Effector memory CD4-positive, alpha-beta T cell (primary cell): ENCODE results near the gene HOXA4.

ENCODE experiments used
- DNase-seq, 3 donors: peaks; one replicate each; pipeline ENCODE4 v3.0.0-alpha.2; 2020
- H3K27ac ChIP-seq: 2 replicates; pipeline ENCODE4 v1.7.0; 2013; ENCODE audit warnings: mild to moderate bottlenecking, low read length, moderate library complexity; ENCODE audit not compliant: insufficient read depth, poor library complexity, severe bottlenecking
- H3K27me3 ChIP-seq: replicated peaks from 2 replicates; pipeline ENCODE4 v1.7.0; 2013; ENCODE audit warnings: mild to moderate bottlenecking, low read length; ENCODE audit not compliant: insufficient read depth, control insufficient read depth, poor library complexity, severe bottlenecking
- H3K36me3 ChIP-seq: 2 replicates; pipeline ENCODE4 v1.7.0; 2013; ENCODE audit warnings: mild to moderate bottlenecking, low read length, moderate library complexity; ENCODE audit not compliant: control insufficient read depth, insufficient read depth
- H3K4me1 ChIP-seq: 2 replicates; pipeline ENCODE4 v1.7.0; 2013; ENCODE audit warnings: low read length, mild to moderate bottlenecking; ENCODE audit not compliant: control insufficient read depth, insufficient read depth, poor library complexity, severe bottlenecking
- H3K4me3 ChIP-seq: 2 replicates; pipeline ENCODE4 v1.7.0; 2013; ENCODE audit warnings: low read length, low read depth, mild to moderate bottlenecking; ENCODE audit not compliant: insufficient read depth, poor library complexity, severe bottlenecking
- H3K9me3 ChIP-seq: 2 replicates; pipeline ENCODE4 v1.7.0; 2013; ENCODE audit warnings: mild to moderate bottlenecking, low read length, moderate library complexity; ENCODE audit not compliant: control insufficient read depth

Gene HOXA4

DNA sequence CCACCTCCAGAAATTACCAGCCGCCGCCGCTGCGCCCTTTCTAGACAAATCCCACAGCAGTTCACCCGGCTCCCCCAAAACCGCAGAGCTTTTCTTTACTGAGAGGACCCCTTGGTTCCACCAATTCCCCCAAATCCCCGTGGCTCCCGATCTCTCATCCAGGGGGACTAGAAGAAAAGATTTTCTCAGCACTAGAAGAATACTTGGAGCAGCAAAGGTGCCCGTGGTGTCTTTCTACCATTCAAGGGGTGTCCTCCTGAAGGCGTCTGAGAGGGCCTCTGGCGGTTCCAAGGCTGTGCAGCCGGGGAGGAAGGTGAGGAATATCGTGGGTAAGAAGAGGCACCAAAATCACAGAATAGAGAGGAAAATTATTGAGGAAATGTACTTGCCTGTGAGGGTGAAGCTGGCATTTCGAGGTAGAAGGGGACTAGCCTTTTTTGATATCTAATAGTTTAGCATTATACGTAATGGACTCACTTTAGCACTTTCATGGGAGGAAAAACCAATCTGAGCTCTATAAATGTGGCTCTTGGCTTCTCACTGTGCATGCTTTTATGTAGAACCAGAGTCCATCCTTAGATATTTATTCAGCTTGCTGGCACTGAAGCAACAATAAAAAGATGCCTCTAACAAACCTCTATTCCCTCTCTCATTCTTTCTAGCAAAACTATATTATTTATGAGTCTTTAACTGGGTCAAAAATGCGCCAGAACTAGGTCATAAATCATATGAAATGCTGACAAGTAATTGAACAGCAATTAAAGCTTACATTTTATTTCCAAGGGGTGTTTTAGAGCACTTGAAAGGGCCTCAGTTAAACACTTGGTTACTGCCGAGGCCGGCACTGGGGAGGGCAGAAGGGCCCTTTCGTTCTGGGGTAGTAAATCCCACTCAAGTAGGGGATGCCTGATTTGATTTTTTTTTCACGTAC is 14.3 kb downstream of the HOXA4 start:
- peaks cover 8% of the 10 kb centered on the region for H3K27me3 ChIP-seq
- no peak for DNase-seq
- no peak overlapping the region for H3K4me3 ChIP-seq
- no peak overlapping the region for H3K27ac ChIP-seq
- H3K9me3 ChIP-seq = no peaks in the 10 kb centered on the region
- H3K36me3 ChIP-seq = no peaks in the 10 kb centered on the region
- no peaks in the 10 kb centered on the region for H3K4me1 ChIP-seq

DNA sequence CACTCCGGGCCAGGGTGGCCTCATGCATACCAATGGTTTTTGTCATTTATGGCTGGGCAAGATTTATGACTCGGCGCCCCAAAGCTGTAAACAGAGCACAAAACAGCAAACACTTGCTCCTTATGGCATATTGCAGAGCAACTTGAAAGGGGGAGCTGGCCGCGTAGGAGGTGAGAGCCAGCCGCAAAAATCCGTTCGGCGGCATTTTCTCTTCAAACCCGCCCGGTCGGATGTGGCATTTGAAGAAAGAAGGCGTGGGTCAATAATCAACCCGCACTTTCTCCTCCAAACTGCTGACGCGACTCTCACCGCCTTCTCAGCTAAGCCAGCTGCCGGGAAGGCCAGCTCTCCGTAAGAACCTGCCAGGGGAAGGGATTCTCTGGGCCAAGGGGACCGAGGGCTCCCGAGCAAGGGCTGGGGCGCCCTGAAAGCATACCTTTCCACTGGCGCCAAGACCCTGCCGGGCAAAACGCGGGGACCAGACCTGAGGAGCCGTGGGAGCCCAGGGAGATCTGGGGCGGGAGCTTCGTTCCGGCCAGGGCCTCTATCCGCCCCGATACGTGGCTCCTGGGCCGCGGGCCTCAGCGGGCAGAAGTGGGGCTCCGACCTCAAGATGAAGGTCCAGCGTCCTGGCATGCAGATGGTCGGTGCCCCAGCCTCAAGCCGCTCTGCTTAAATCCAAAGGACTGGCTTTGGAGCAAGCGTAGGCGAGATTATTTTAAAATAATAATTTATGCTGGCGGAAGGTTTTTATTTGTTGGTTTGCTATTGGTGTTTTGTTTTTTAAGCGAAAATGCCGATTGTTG is 15.1 kb downstream of the HOXA4 start:
- Histone ChIP-seq H3K27ac (no peak overlapping the region), H3K9me3 (no peaks in the 10 kb centered on the region), H3K4me3 (no peak overlapping the region), H3K27me3 (peaks cover 8% of the 10 kb centered on the region), H3K4me1 (no peaks in the 10 kb centered on the region), H3K36me3 (no peaks in the 10 kb centered on the region)
- no peak for DNase-seq

GRCh38 chr7:27114881-27115220 is 15.7 kb downstream of the HOXA4 start:
- Histone ChIP-seq H3K36me3 (no peaks in the 10 kb centered on the region), H3K9me3 (no peaks in the 10 kb centered on the region), H3K4me1 (no peaks in the 10 kb centered on the region), H3K4me3 (no peak overlapping the region), H3K27me3 (peaks cover 8% of the 10 kb centered on the region), H3K27ac (no peak overlapping the region)
- DNase-seq = no peak

- Histone ChIP-seq H3K27me3 (peaks cover 8% of the 10 kb centered on the region), H3K4me3 (no peak overlapping the region), H3K4me1 (no peaks in the 10 kb centered on the region), H3K27ac (no peak overlapping the region), H3K9me3 (no peaks in the 10 kb centered on the region), H3K36me3 (no peaks in the 10 kb centered on the region)
- no peak for DNase-seq
Measured at GRCh38 chr7:27113991-27114769, 16.4 kb downstream of the HOXA4 start.

DNA sequence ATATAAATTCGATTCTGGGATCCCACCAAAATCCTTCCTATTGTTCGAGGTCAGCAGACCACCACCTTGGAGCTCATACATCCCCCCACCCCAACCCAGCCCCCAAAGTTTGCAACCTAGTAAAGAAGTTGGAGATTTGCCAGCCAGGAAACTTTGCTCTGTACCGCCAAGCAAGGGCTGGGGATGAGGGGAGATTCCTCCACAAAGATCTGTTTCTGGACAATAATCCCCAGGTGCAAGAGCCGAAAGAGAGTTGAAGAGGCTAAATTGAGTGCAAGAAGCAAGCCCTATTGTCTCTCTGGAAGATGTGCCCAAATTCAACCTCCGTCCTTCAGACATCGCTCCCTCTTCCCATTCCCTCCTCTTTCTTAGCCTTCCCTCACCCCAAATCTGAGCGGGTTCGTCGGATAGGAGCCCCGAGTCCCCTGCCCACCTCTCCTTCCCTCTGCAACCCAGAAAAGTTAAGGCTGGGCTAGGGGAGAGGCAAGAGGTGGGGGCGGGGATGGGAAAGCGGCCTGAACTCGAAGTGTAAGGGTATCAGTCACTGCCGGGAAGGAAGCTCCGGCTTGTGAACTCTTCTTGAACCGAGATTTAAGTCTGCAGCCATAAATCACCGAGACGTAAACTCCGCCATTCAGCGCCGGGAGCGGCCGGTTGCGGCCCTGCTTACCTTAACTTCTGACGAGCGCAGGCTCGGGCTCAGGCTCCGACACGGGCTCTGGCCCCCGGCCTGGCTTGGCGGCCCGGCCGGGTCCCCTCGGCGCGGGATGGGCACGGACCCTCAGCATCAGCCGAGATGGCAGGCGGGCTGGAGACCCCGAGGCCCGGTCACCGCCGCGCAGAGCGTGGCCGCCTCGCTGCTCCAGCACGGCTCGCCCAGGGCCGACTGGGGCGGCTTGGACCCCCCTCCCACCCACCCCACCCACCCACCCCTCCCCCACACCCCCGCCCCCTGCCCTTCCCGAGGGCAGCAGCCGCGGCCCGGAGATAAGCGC is 17.3 kb downstream of the HOXA4 start:
- DNase-seq = no peak
- Histone ChIP-seq H3K4me1 (no peaks in the 10 kb centered on the region), H3K27me3 (peaks cover 8% of the 10 kb centered on the region), H3K36me3 (no peaks in the 10 kb centered on the region), H3K9me3 (no peaks in the 10 kb centered on the region), H3K27ac (no peak overlapping the region), H3K4me3 (no peak overlapping the region)

- no peak for DNase-seq
- no peaks in the 10 kb centered on the region for H3K9me3 ChIP-seq
- H3K27me3 ChIP-seq = peaks cover 8% of the 10 kb centered on the region
- H3K27ac ChIP-seq = no peak overlapping the region
- H3K36me3 ChIP-seq = no peaks in the 10 kb centered on the region
- H3K4me1 ChIP-seq = no peaks in the 10 kb centered on the region
- no peak overlapping the region for H3K4me3 ChIP-seq
Measured at GRCh38 chr7:27112361-27112760, 18.2 kb downstream of the HOXA4 start.

GRCh38 chr7:27111751-27112277 is 18.7 kb downstream of the HOXA4 start:
- H3K4me3 ChIP-seq = no peak overlapping the region
- H3K4me1 ChIP-seq = no peaks in the 10 kb centered on the region
- H3K27ac ChIP-seq = no peak overlapping the region
- H3K27me3 ChIP-seq = peaks cover 8% of the 10 kb centered on the region
- H3K9me3 ChIP-seq = no peaks in the 10 kb centered on the region
- H3K36me3 ChIP-seq = no peaks in the 10 kb centered on the region
- no peak for DNase-seq

DNA sequence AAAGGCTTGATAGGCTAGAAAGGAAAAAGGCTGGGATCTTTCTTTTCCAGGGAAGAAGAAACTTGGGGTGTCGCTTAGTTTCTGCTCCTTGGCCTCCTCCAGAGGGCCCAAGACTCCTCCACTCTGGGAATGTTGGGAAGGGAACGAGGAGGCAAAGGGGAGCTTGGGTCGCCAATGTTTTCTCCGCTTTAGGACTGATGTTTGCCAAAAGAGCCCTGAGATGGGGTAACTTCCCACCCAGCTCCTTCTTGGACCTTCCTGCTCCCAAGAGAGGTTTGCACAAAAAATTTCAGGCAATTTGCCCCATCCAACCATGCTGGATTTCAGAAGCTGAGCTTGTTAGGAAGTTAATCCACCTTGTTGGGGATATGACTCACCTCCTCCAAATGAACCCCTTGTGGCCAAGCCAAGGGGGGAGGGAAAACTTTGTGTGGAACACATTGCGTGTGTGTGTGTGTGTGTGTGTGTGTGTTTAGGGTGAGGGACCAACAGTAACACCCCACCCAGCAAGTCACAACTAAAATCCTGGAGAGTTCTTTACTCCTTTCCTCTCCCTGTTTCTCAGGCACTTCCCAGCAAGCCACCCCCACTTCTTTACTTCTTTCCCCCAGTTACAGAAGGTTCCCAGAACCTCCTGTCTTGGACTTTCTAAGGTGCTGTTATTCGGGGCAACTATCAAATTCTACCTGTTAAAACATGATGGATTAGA is 19.4 kb downstream of the HOXA4 start:
- Histone ChIP-seq H3K9me3 (no peaks in the 10 kb centered on the region), H3K27ac (no peak overlapping the region), H3K27me3 (peaks cover 3% of the 10 kb centered on the region), H3K36me3 (no peaks in the 10 kb centered on the region), H3K4me1 (no peaks in the 10 kb centered on the region), H3K4me3 (no peak overlapping the region)
- DNase-seq = no peak
